Natural killer cell (primary cell): ENCODE results near the gene CDC42EP3. TPM values are rescaled to one million over a fixed set of nuclear protein-coding genes. Genes with fewer than 3 reads are reported as not detected.

Source experiments
- ATAC-seq, 3 donors: fragments of 150-1000 bp in 2 of 3; fragments of 200-7000 bp in 1 of 3; cut with Tn5 transposase; 1 replicate in 1 of 3; 2 replicates in 2 of 3; pipeline ENCODE4 v1.10.0; 2021; ENCODE audit warnings: mild to moderate bottlenecking in 2 of 3, moderate library complexity in 2 of 3
- DNase-seq, 2 donors: peaks; one replicate each; pipeline versions ENCODE4 v3.0.0 to v3.0.0-alpha.2; 2013 to 2021; ENCODE audit warnings: mixed read lengths in 1 of 2
- H3K27ac ChIP-seq: one replicate; pipeline ENCODE4 v1.5.1; 2013; ENCODE audit warnings: mild to moderate bottlenecking, low read length
- H3K27me3 ChIP-seq: one replicate; pipeline ENCODE4 v1.6.1; 2013; ENCODE audit warnings: low read length; ENCODE audit not compliant: control insufficient read depth, insufficient read depth
- H3K36me3 ChIP-seq: one replicate; pipeline ENCODE4 v1.6.1; 2013; ENCODE audit warnings: low read length; ENCODE audit not compliant: control insufficient read depth, insufficient read depth
- H3K4me1 ChIP-seq: one replicate; pipeline ENCODE4 v1.6.1; 2013; ENCODE audit warnings: low read length; ENCODE audit not compliant: control insufficient read depth, insufficient read depth
- H3K4me3 ChIP-seq: one replicate; pipeline ENCODE4 v1.5.1; 2013; ENCODE audit warnings: low read length
- H3K9me3 ChIP-seq: one replicate; pipeline ENCODE4 v1.6.1; 2013; ENCODE audit warnings: low read length; ENCODE audit not compliant: control insufficient read depth, insufficient read depth
- H3K27ac Mint-ChIP-seq, 2 donors: one replicate each; pipeline ENCODE4 v1.8.0; 2022; ENCODE audit warnings: mild to moderate bottlenecking in 2 of 2, mixed read lengths in 2 of 2, moderate library complexity in 1 of 2
- H3K27me3 Mint-ChIP-seq, 2 donors: one replicate each; pipeline ENCODE4 v1.8.0; 2022; ENCODE audit warnings: low read depth in 2 of 2, mixed read lengths in 2 of 2
- H3K36me3 Mint-ChIP-seq: one replicate; pipeline ENCODE4 v1.8.0; 2022; ENCODE audit warnings: mixed read lengths
- H3K4me1 Mint-ChIP-seq, 2 donors: one replicate each; pipeline ENCODE4 v1.8.0; 2022; ENCODE audit warnings: mixed read lengths in 2 of 2
- H3K4me3 Mint-ChIP-seq: one replicate; pipeline ENCODE4 v1.8.0; 2022; ENCODE audit warnings: mild to moderate bottlenecking, moderate library complexity, mixed read lengths
- H3K9me3 Mint-ChIP-seq, 2 donors: one replicate each; pipeline ENCODE4 v1.8.0; 2022; ENCODE audit warnings: mixed read lengths in 2 of 2
- CTCF ChIP-seq: fragments of 200-600 bp; IDR thresholded peaks from one replicate; pipeline ENCODE4 v1.8.0; 2022; ENCODE audit warnings: antibody characterized with exemption
- WGBS: methylation state at CpG from one replicate; pipeline ENCODE4 v1.1.7; 2013; ENCODE audit warnings: missing lambda C conversion rate; ENCODE audit not compliant: insufficient coverage; 5-methylcytosine and 5-hydroxymethylcytosine counted together
- intact Hi-C: fragments of 100-400 bp; cut with micrococcal nuclease; formaldehyde crosslinking; loops from one replicate; pipeline ENCODE4 v1.14.2; 2022
- total RNA-seq, 4 donors: library from RNA; stranded (reverse); fragments of 120-200 nt in 1 of 4; gene quantifications; one replicate each; pipeline versions ENCODE4 v1.2.3 to v1.2.4, GENCODE V29; 2013 to 2022

CDC42EP3 gene
- total RNA-seq, 3 donors from 2014 or later (not counting 1 experiment from before 2014, with no cell fraction given) = 73.9 to 105 (median 84.6) TPM

GRCh38 chr2:37695336-37695735, 23.9 kb upstream of the CDC42EP3 start:
- Mint-ChIP-seq H3K4me1 (no peaks in the 10 kb centered on the region), H3K27me3 (no peaks in the 10 kb centered on the region), H3K36me3 (no peaks in the 10 kb centered on the region), H3K27ac (no peak overlapping the region), H3K4me3 (no peak overlapping the region), H3K9me3 (no peaks in the 10 kb centered on the region)
- no peak for ATAC-seq
- Histone ChIP-seq H3K27me3 (no peaks in the 10 kb centered on the region), H3K4me1 (no peaks in the 10 kb centered on the region), H3K27ac (no peak overlapping the region), H3K9me3 (no peaks in the 10 kb centered on the region), H3K36me3 (no peaks in the 10 kb centered on the region), H3K4me3 (no peak overlapping the region)
- 95% methylated on average over 3 of the region's 4 CpGs for WGBS
- no peak for DNase-seq
- TF ChIP-seq CTCF = no peak
- intact Hi-C loops = no loop called here

- H3K36me3 Mint-ChIP-seq = no peaks in the 10 kb centered on the region
- intact Hi-C loops = no loop called here
- no peaks in the 10 kb centered on the region for H3K9me3 Mint-ChIP-seq
- DNase-seq (no peak), ATAC-seq (no peak)
- Histone ChIP-seq H3K27me3 (no peaks in the 10 kb centered on the region), H3K4me3 (no peak overlapping the region), H3K4me1 (no peaks in the 10 kb centered on the region), H3K9me3 (no peaks in the 10 kb centered on the region), H3K36me3 (no peaks in the 10 kb centered on the region), H3K27ac (no peak overlapping the region)
- H3K4me3 Mint-ChIP-seq = no peak overlapping the region
- H3K4me1 Mint-ChIP-seq = no peaks in the 10 kb centered on the region
- H3K27me3 Mint-ChIP-seq = no peaks in the 10 kb centered on the region
- no peak overlapping the region for H3K27ac Mint-ChIP-seq
- TF ChIP-seq CTCF = no peak
These were observed 21.3 kb upstream of the CDC42EP3 start for GRCh38 chr2:37692711-37693110.

- H3K4me3 Mint-ChIP-seq = no peak overlapping the region
- Histone ChIP-seq H3K4me1 (no peaks in the 10 kb centered on the region), H3K27ac (no peak overlapping the region), H3K9me3 (no peaks in the 10 kb centered on the region), H3K4me3 (no peak overlapping the region), H3K36me3 (no peaks in the 10 kb centered on the region), H3K27me3 (no peaks in the 10 kb centered on the region)
- H3K27me3 Mint-ChIP-seq = no peaks in the 10 kb centered on the region
- peaks cover 4 to 5% of the 10 kb centered on the region in 2 donors for H3K4me1 Mint-ChIP-seq
- intact Hi-C loops = no loop called here
- DNase-seq = no peak
- no peak overlapping the region for H3K27ac Mint-ChIP-seq
- H3K36me3 Mint-ChIP-seq = no peaks in the 10 kb centered on the region
- 91% methylated on average over 2 of the region's 2 CpGs for WGBS
- no peak for TF ChIP-seq CTCF
- no peaks in the 10 kb centered on the region for H3K9me3 Mint-ChIP-seq
- no peak for ATAC-seq
These were observed 18.3 kb upstream of the CDC42EP3 start for GRCh38 chr2:37689751-37690150.

- Histone ChIP-seq H3K9me3 (no peaks in the 10 kb centered on the region), H3K4me3 (no peak overlapping the region), H3K27me3 (no peaks in the 10 kb centered on the region), H3K36me3 (no peaks in the 10 kb centered on the region), H3K4me1 (no peaks in the 10 kb centered on the region), H3K27ac (no peak overlapping the region)
- H3K4me1 Mint-ChIP-seq = peaks cover 12 to 13% of the 10 kb centered on the region in 2 donors
- H3K36me3 Mint-ChIP-seq = peaks cover 2% of the 10 kb centered on the region
- TF ChIP-seq CTCF = no peak
- 91% methylated on average over 10 of the region's 10 CpGs for WGBS
- intact Hi-C loops = no loop called here
- no peaks in the 10 kb centered on the region for H3K9me3 Mint-ChIP-seq
- H3K27ac Mint-ChIP-seq = no peak overlapping the region
- H3K27me3 Mint-ChIP-seq = no peaks in the 10 kb centered on the region
- DNase-seq (no peak), ATAC-seq (no peak)
- H3K4me3 Mint-ChIP-seq = no peak overlapping the region
These were observed 17.5 kb upstream of the CDC42EP3 start for GRCh38 chr2:37688771-37689468.
